Gastroesophageal sphincter (tissue), 4 donors: Measurements from ENCODE around the gene WDR43. TPM values are rescaled to one million over a fixed set of nuclear protein-coding genes. Genes with fewer than 3 reads are reported as not detected.

Experiments used
- ATAC-seq: fragments of 150-250 bp; one replicate; pipeline ENCODE4 v1.9.1; 2016; ENCODE audit warnings: mild to moderate bottlenecking, moderate library complexity
- H3K27ac ChIP-seq, 4 donors: fragments of 200-600 bp; sonication (generic) in 3 of 4; 1 replicate in 3 of 4; 2 replicates in 1 of 4; pipeline ENCODE4 v1.5.1; 2016 to 2019
- H3K27me3 ChIP-seq: fragments of 200-600 bp; sonication (generic); one replicate; pipeline ENCODE4 v1.5.1; 2019
- H3K36me3 ChIP-seq, 2 donors: fragments of 200-600 bp; sonication (generic); one replicate each; pipeline ENCODE4 v1.5.1; 2019; ENCODE audit warnings: control low read depth in 1 of 2
- H3K4me1 ChIP-seq, 3 donors: fragments of 200-600 bp; sonication (generic); 1 replicate in 2 of 3; 2 replicates in 1 of 3; pipeline ENCODE4 v1.5.1; 2016 to 2019; ENCODE audit warnings: control low read depth in 2 of 3
- H3K4me3 ChIP-seq, 2 donors: fragments of 200-600 bp; sonication (generic); one replicate each; pipeline ENCODE4 v1.5.1; 2019; ENCODE audit warnings: mild to moderate bottlenecking in 1 of 2, moderate library complexity in 1 of 2
- H3K9me3 ChIP-seq, 3 donors: fragments of 200-600 bp; sonication (generic); one replicate each; pipeline ENCODE4 v1.5.1; 2017 to 2019; ENCODE audit warnings: control low read depth in 2 of 3
- CTCF ChIP-seq, 4 experiments: fragments of 200-600 bp in 2 of 4; fragments of 450-650 bp in 2 of 4; sonication (generic) in 1 of 4; IDR thresholded peaks; one replicate each; pipeline ENCODE4 v1.5.1; 2017 to 2019; ENCODE audit warnings: antibody characterized with exemption in 4 of 4, mild to moderate bottlenecking in 2 of 4, moderate library complexity in 2 of 4
- EP300 ChIP-seq: sonication (generic); formaldehyde crosslinking; IDR thresholded peaks from one replicate; pipeline ENCODE4 v1.6.1; 2017; ENCODE audit warnings: antibody characterized with exemption, mild to moderate bottlenecking
- POLR2A ChIP-seq, 2 donors: fragments of 450-650 bp; IDR thresholded peaks; one replicate each; pipeline ENCODE4 v1.6.1; 2017; ENCODE audit warnings: antibody characterized with exemption in 2 of 2, mild to moderate bottlenecking in 2 of 2, moderate library complexity in 1 of 2
- POLR2AphosphoS5 ChIP-seq: sonication (generic); formaldehyde crosslinking; IDR thresholded peaks from one replicate; pipeline ENCODE4 v1.6.1; 2017; ENCODE audit warnings: antibody characterized with exemption
- WGBS, 2 donors: methylation state at CpG; one replicate each; pipeline ENCODE4 v1.1.5; 2018; ENCODE audit warnings: low coverage in 1 of 2; 5-methylcytosine and 5-hydroxymethylcytosine counted together
- total RNA-seq, 4 donors: library from RNA; depleted of rRNA; stranded (reverse); fragments of >200 nt; gene quantifications; one replicate each; pipeline ENCODE4 v1.1.0, GENCODE V29; 2016

The WDR43 gene
- total RNA-seq, 4 donors from 2014 or later: 29.6 to 51.7 (median 39.0) TPM

- no peaks in the 10 kb centered on the region for H3K9me3 ChIP-seq
- H3K27ac ChIP-seq: peak overlapping the region in 3 of 4 donors; percentile 76 to 91 (median 81)
- 97% methylated on average over 5 of the region's 13 CpGs; no CpG with 5 or more reads in 1 of the 2 donors for WGBS, 2 donors
- TF ChIP-seq POLR2A (IDR thresholded peaks at IDR 0.05) (no peak), EP300 (no peak), CTCF (IDR thresholded peaks at IDR 0.05) (no peak), POLR2AphosphoS5 (no peak)
- ATAC-seq: no peak
- H3K4me3 ChIP-seq: no peak overlapping the region
- H3K27me3 ChIP-seq: no peaks in the 10 kb centered on the region
- H3K4me1 ChIP-seq: peaks cover 9 to 51% (median 28%) of the 10 kb centered on the region in 3 donors
- H3K36me3 ChIP-seq: no peaks in the 10 kb centered on the region
These were observed 85.3 kb downstream of the WDR43 start for GRCh38 chr2:28979576-28980366.

- WGBS, 2 donors: 86% methylated on average over 2 of the region's 3 CpGs; no CpG with 5 or more reads in 1 of the 2 donors
- H3K4me3 ChIP-seq: no peak overlapping the region
- peak; percentile 52 for ATAC-seq
- TF ChIP-seq EP300: no peak
- H3K9me3 ChIP-seq: no peaks in the 10 kb centered on the region
- H3K36me3 ChIP-seq: no peaks in the 10 kb centered on the region
- H3K27ac ChIP-seq: peak overlapping the region in 3 of 4 donors; percentile 76 to 91 (median 81)
- peaks cover 9 to 51% (median 28%) of the 10 kb centered on the region in 3 donors for H3K4me1 ChIP-seq
- no peaks in the 10 kb centered on the region for H3K27me3 ChIP-seq
These were observed 86.0 kb downstream of the WDR43 start for GRCh38 chr2:28980368-28981015.

GRCh38 chr2:28981016-28981441 lies 86.6 kb downstream of the WDR43 start, which contains the start of gene TOGARAM2:
Gene TOGARAM2 (plus strand): TSS chr2:28981298. CDS start chr2:28994835, 13,537 bp downstream.
- Histone ChIP-seq H3K27me3 (no peaks in the 10 kb centered on the region), H3K27ac (peak within 1 kb of the TSS; percentile 76 to 91 (median 80)), H3K9me3 (no peaks in the 10 kb centered on the region), H3K4me1 (peaks cover 9 to 51% (median 28%) of the 10 kb centered on the region in 3 donors), H3K4me3 (no peak within 1 kb of the TSS), H3K36me3 (no peaks in the 10 kb centered on the region)
- WGBS, 2 donors: 40% methylated on average over 1 of the region's 10 CpGs; no CpG with 5 or more reads in 1 of the 2 donors
- no peak for TF ChIP-seq POLR2A (IDR thresholded peaks at IDR 0.05)
- no peak for TF ChIP-seq POLR2AphosphoS5
- TF ChIP-seq CTCF (IDR thresholded peaks at IDR 0.05): no peak
- TF ChIP-seq EP300: no peak
- ATAC-seq: peak; percentile 75

GRCh38 chr2:28981620-28982376 lies 87.3 kb downstream of the WDR43 start:
- H3K9me3 ChIP-seq: no peaks in the 10 kb centered on the region
- H3K27ac ChIP-seq: peak overlapping the region; percentile 76 to 91 (median 80)
- H3K4me1 ChIP-seq: peaks cover 9 to 59% (median 28%) of the 10 kb centered on the region in 3 donors
- 28% methylated on average over 2 of the region's 11 CpGs; no CpG with 5 or more reads in 1 of the 2 donors for WGBS, 2 donors
- ATAC-seq: peak; percentile 28
- TF ChIP-seq CTCF (IDR thresholded peaks at IDR 0.05) (no peak), POLR2AphosphoS5 (no peak), EP300 (no peak), POLR2A (IDR thresholded peaks at IDR 0.05) (no peak)
- no peaks in the 10 kb centered on the region for H3K36me3 ChIP-seq
- H3K27me3 ChIP-seq: no peaks in the 10 kb centered on the region
- H3K4me3 ChIP-seq: no peak overlapping the region
